G401.6 (cell line): ENCODE data around the gene ASPHD2.

ENCODE experiments used
- FAIRE-seq: peaks from 2 replicates; lab custom pipeline; 2012; peaks lifted over from hg19 to GRCh38; lab: Jason Lieb, UNC

ASPHD2 gene

GRCh38 chr22:26476705-26477340 lies 47.8 kb downstream of the ASPHD2 start:
- no peak for FAIRE-seq

GRCh38 chr22:26477341-26477731 lies 48.3 kb downstream of the ASPHD2 start:
- no peak for FAIRE-seq

- no peak for FAIRE-seq
Observed at GRCh38 chr22:26479043-26479791, 50.2 kb downstream of the ASPHD2 start.

GRCh38 chr22:26479792-26480610 lies 50.9 kb downstream of the ASPHD2 start:
- FAIRE-seq: no peak

GRCh38 chr22:26480611-26480932 lies 51.5 kb downstream of the ASPHD2 start:
- FAIRE-seq: no peak

GRCh38 chr22:26481112-26481693 lies 52.1 kb downstream of the ASPHD2 start:
- FAIRE-seq: no peak

GRCh38 chr22:26481694-26482093 lies 52.6 kb downstream of the ASPHD2 start:
- FAIRE-seq: no peak

- no peak for FAIRE-seq
Observed at GRCh38 chr22:26482161-26482560, 53.1 kb downstream of the ASPHD2 start.

- FAIRE-seq: no peak
Observed at GRCh38 chr22:26483043-26483438, 54.0 kb downstream of the ASPHD2 start.

GRCh38 chr22:26483439-26484359 lies 54.6 kb downstream of the ASPHD2 start, which contains the start of the genes HPS4 and SRRD:
TSS of gene HPS4 (minus strand) at chr22:26483783. CDS start at chr22:26481762, 2,021 bp downstream.
TSS of gene SRRD (plus strand) at chr22:26483877. CDS start at chr22:26483891, 14 bp downstream.
- FAIRE-seq: no peak

- no peak for FAIRE-seq
Observed at GRCh38 chr22:26484360-26484706, 55.3 kb downstream of the ASPHD2 start.

- FAIRE-seq: no peak
Observed at GRCh38 chr22:26485013-26485412, 56.0 kb downstream of the ASPHD2 start.

- FAIRE-seq: no peak
Observed at GRCh38 chr22:26485806-26486390, 56.8 kb downstream of the ASPHD2 start.

GRCh38 chr22:26486394-26486793 lies 57.3 kb downstream of the ASPHD2 start:
- FAIRE-seq: no peak

- no peak for FAIRE-seq
Observed at GRCh38 chr22:26487996-26488395, 58.9 kb downstream of the ASPHD2 start.

- FAIRE-seq: no peak
Observed at GRCh38 chr22:26489447-26490036, 60.5 kb downstream of the ASPHD2 start.

- FAIRE-seq: no peak
Observed at GRCh38 chr22:26492220-26492619, 63.2 kb downstream of the ASPHD2 start.

- FAIRE-seq: no peak
Observed at GRCh38 chr22:26494506-26494905, 65.4 kb downstream of the ASPHD2 start.
